HG03196 (cell line): Measurements from ENCODE around the gene EIF5AL1.
"Not testable (repeated sequence)": the region's sequence is repeated elsewhere in the genome, so short reads cannot be mapped to it uniquely, and the experiment has no call there.

Experiments
- ATAC-seq: cut with Tn5 transposase; IDR thresholded peaks from one replicate; pipeline ENCODE4 v1.9.1; 2021; ENCODE audit not compliant: unreplicated experiment

EIF5AL1 gene

GRCh38 chr10:79511891-79512583, at the start of gene EIF5AL1:
Gene EIF5AL1 (plus strand): TSS chr10:79512533. CDS start chr10:79512650, 117 bp downstream.
- ATAC-seq = not testable (repeated sequence)

GRCh38 chr10:79463578-79464496, 48.5 kb upstream of the EIF5AL1 start:
- ATAC-seq = no peak

GRCh38 chr10:79465341-79465740, 47.0 kb upstream of the EIF5AL1 start:
- no peak for ATAC-seq

GRCh38 chr10:79468015-79468560, 44.2 kb upstream of the EIF5AL1 start:
- no peak for ATAC-seq

GRCh38 chr10:79468841-79469585, 43.3 kb upstream of the EIF5AL1 start:
- no peak for ATAC-seq

- no peak for ATAC-seq
Measured at GRCh38 chr10:79470096-79470495, 42.2 kb upstream of the EIF5AL1 start.

- ATAC-seq = no peak
Measured at GRCh38 chr10:79471776-79472175, 40.6 kb upstream of the EIF5AL1 start.

- no peak for ATAC-seq
Measured at GRCh38 chr10:79472449-79472848, 39.9 kb upstream of the EIF5AL1 start.

GRCh38 chr10:79472951-79473350, 39.4 kb upstream of the EIF5AL1 start:
- ATAC-seq = no peak

GRCh38 chr10:79473496-79474095, 38.7 kb upstream of the EIF5AL1 start:
- no peak for ATAC-seq

GRCh38 chr10:79475119-79475653, 37.1 kb upstream of the EIF5AL1 start:
- no peak for ATAC-seq

GRCh38 chr10:79475877-79476276, 36.5 kb upstream of the EIF5AL1 start:
- ATAC-seq = no peak

GRCh38 chr10:79476645-79477044, 35.7 kb upstream of the EIF5AL1 start:
- no peak for ATAC-seq

GRCh38 chr10:79477456-79477855, 34.9 kb upstream of the EIF5AL1 start:
- no peak for ATAC-seq

- no peak for ATAC-seq
Measured at GRCh38 chr10:79479283-79479909, 32.9 kb upstream of the EIF5AL1 start.

GRCh38 chr10:79482304-79482703, 30.0 kb upstream of the EIF5AL1 start:
- no peak for ATAC-seq

- no peak for ATAC-seq
Measured at GRCh38 chr10:79482741-79483140, 29.6 kb upstream of the EIF5AL1 start.

- no peak for ATAC-seq
Measured at GRCh38 chr10:79483299-79483698, 29.0 kb upstream of the EIF5AL1 start.

- no peak for ATAC-seq
Measured at GRCh38 chr10:79483948-79484347, 28.4 kb upstream of the EIF5AL1 start.

- ATAC-seq = no peak
Measured at GRCh38 chr10:79484476-79484875, 27.9 kb upstream of the EIF5AL1 start.
